Left lung (tissue), 10 donors: ENCODE data around the gene ARHGEF26. TPM values are rescaled to one million over a fixed set of nuclear protein-coding genes. Genes with fewer than 3 reads are reported as not detected.

Source experiments
- ATAC-seq: fragments of 200-7000 bp; cut with Tn5 transposase; one replicate; pipeline ENCODE4 v1.9.1; 2020; ENCODE audit warnings: moderate library complexity
- DNase-seq, 4 donors: peaks; one replicate each; pipeline ENCODE4 v3.0.0-alpha.2; 2013 to 2020
- H3K27ac ChIP-seq, 2 donors: fragments of 200-600 bp; sonication (generic) in 1 of 2; one replicate each; pipeline versions ENCODE4 v1.5.0 to v1.8.0; 2020 to 2021
- H3K27me3 ChIP-seq, 2 donors: fragments of 200-600 bp; sonication (generic) in 1 of 2; one replicate each; pipeline versions ENCODE4 v1.5.0 to v1.8.0; 2020 to 2021
- H3K36me3 ChIP-seq, 2 donors: fragments of 200-600 bp; sonication (generic) in 1 of 2; one replicate each; pipeline versions ENCODE4 v1.5.0 to v1.8.0; 2020 to 2021
- H3K4me1 ChIP-seq, 2 donors: fragments of 200-600 bp; one replicate each; pipeline ENCODE4 v1.8.0; 2021
- H3K4me3 ChIP-seq, 2 donors: fragments of 200-600 bp; sonication (generic) in 1 of 2; one replicate each; pipeline versions ENCODE4 v1.5.0 to v1.8.0; 2020 to 2021; ENCODE audit warnings: mild to moderate bottlenecking in 1 of 2
- H3K9me3 ChIP-seq, 2 donors: fragments of 200-600 bp; sonication (generic) in 1 of 2; one replicate each; pipeline versions ENCODE4 v1.5.0 to v1.8.0; 2020 to 2021
- CTCF ChIP-seq, 2 donors: fragments of 200-600 bp; sonication (generic) in 1 of 2; IDR thresholded peaks; one replicate each; pipeline versions ENCODE4 v1.5.0 to v1.8.0; 2021; ENCODE audit warnings: antibody characterized with exemption in 2 of 2
- intact Hi-C, 2 donors: fragments of 100-400 bp; cut with DNase I; formaldehyde crosslinking; loops; one replicate each; pipeline versions ENCODE4 v1.11.2 to v1.14.2; 2022
- polyA plus RNA-seq, 6 donors: library from polyadenylated mRNA; unstranded; fragments of 120-200 nt; gene quantifications; one replicate each; pipeline ENCODE4 v1.2.1, GENCODE V29; 2013; ENCODE audit not compliant: insufficient read length in 6 of 6
- total RNA-seq, 2 donors: library from RNA; stranded (reverse); fragmentation: NEBNext Ultra II Directional; extraction: Animal tissue kit (Norgen Biotek cat#: 25700); gene quantifications; one replicate each; pipeline ENCODE4 v1.2.1, GENCODE V29; 2021
- donor health status: DM: no; HTN: yes; CAD: no.
- donor health status: DM: no; HTN: no; CAD: no.

ARHGEF26 gene
- total and polyA plus RNA-seq, 8 donors, result 25.2 to 58.8 (median 30.0) TPM

- intact Hi-C loops, result no loop called here
- H3K9me3 ChIP-seq, result no peaks in the 10 kb centered on the region
- peaks cover 0 to 9% of the 10 kb centered on the region in 2 donors for H3K36me3 ChIP-seq
- H3K4me3 ChIP-seq, result no peak overlapping the region
- DNase-seq (no peak), ATAC-seq (no peak)
- H3K27me3 ChIP-seq, result no peaks in the 10 kb centered on the region
- peaks cover 0 to 9% of the 10 kb centered on the region in 2 donors for H3K4me1 ChIP-seq
- TF ChIP-seq CTCF (IDR thresholded peaks at IDR 0.05), result no peak
- no peak overlapping the region for H3K27ac ChIP-seq
Measured at GRCh38 chr3:154223519-154223918, 102.3 kb downstream of the ARHGEF26 start.

DNA sequence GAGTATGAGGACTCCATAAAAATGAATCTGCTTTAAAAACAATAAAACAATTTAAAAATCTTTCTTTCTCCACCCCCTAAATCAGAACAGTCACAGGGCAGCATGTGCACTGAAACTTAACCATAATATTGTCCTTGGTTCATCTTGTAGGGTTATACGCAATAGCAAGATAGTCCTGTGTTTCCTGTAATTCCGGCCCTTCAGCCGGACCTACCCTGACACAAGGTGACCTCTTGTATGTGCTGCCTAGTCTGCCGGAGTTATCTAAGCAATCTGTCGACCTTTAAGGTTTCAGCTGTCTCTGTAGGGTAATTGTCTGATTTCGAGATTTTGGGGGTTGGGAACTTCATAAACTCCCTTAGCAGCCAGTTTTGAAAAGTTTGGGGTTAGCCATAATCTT lies 103.2 kb downstream of the ARHGEF26 start:
- ATAC-seq (no peak), DNase-seq (peak in 1 of 4 donors; percentile 8)
- Histone ChIP-seq H3K4me3 (no peak overlapping the region), H3K4me1 (peaks cover 0 to 9% of the 10 kb centered on the region in 2 donors), H3K36me3 (peaks cover 0 to 1% of the 10 kb centered on the region in 2 donors), H3K27ac (no peak overlapping the region), H3K27me3 (no peaks in the 10 kb centered on the region), H3K9me3 (no peaks in the 10 kb centered on the region)
- intact Hi-C loops, result no loop called here
- TF ChIP-seq CTCF (IDR thresholded peaks at IDR 0.05), result no peak

- Histone ChIP-seq H3K4me3 (no peak overlapping the region), H3K27me3 (no peaks in the 10 kb centered on the region), H3K27ac (no peak overlapping the region), H3K4me1 (peaks cover 0 to 9% of the 10 kb centered on the region in 2 donors), H3K36me3 (no peaks in the 10 kb centered on the region), H3K9me3 (no peaks in the 10 kb centered on the region)
- ATAC-seq (no peak), DNase-seq (peak in 2 of 4 donors; percentile 8 to 48)
- TF ChIP-seq CTCF (IDR thresholded peaks at IDR 0.05), result no peak
- intact Hi-C loops, result no loop called here
Measured at GRCh38 chr3:154224866-154225265, 103.7 kb downstream of the ARHGEF26 start.

- Histone ChIP-seq H3K27ac (no peak overlapping the region), H3K27me3 (no peaks in the 10 kb centered on the region), H3K4me3 (no peak overlapping the region), H3K9me3 (no peaks in the 10 kb centered on the region), H3K4me1 (peaks cover 0 to 9% of the 10 kb centered on the region in 2 donors), H3K36me3 (no peaks in the 10 kb centered on the region)
- DNase-seq, result no peak
- intact Hi-C loops, result no loop called here
- no peak for TF ChIP-seq CTCF (IDR thresholded peaks at IDR 0.05)
- ATAC-seq, result no peak
Measured at GRCh38 chr3:154225536-154225935, 104.3 kb downstream of the ARHGEF26 start.

DNA sequence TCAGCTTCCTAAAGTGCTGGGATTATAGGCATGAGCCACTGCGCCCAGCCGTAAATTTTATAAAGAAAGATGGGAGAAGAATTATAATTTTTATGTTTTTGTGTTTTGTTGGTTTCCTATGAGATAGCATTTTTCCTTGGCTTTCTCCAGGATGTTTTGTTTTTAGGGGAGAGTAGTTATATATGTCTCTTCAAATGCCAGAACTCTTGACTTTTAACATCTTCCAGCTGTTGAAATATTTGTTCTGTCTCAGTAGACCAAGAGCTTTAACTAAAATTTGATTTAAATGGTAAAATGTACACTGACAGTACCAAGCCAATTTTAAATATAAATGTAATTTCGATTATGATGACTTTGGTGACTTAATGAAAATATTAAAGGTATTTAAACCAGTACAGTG lies 106.3 kb downstream of the ARHGEF26 start:
- intact Hi-C loops, result no loop called here
- ATAC-seq, result no peak
- TF ChIP-seq CTCF (IDR thresholded peaks at IDR 0.05), result no peak
- Histone ChIP-seq H3K27ac (no peak overlapping the region), H3K4me1 (peaks cover 0 to 9% of the 10 kb centered on the region in 2 donors), H3K4me3 (no peak overlapping the region), H3K27me3 (no peaks in the 10 kb centered on the region), H3K36me3 (no peaks in the 10 kb centered on the region), H3K9me3 (no peaks in the 10 kb centered on the region)
- peak in 2 of 4 donors; percentile 18 to 40 for DNase-seq
